ENCODE results near the gene SSC5D.

Gene SSC5D

GRCh38 chr19:55489711-55490477 lies 1.7 kb downstream of the SSC5D start:
- no peak for DNase-seq (ENCODE audit: low read depth)
- TF ChIP-seq CTCF (IDR thresholded peaks at IDR 0.05; ENCODE audit: low read length, missing control alignments) = no peak
- H3K4me3 ChIP-seq (replicated peaks; ENCODE audit: low read depth, low read length) = no peak overlapping the region

- H3K4me3 ChIP-seq (replicated peaks; ENCODE audit: low read depth, low read length) = no peak overlapping the region
- TF ChIP-seq CTCF (IDR thresholded peaks at IDR 0.05; ENCODE audit: low read length, missing control alignments) = no peak
- DNase-seq (ENCODE audit: low read depth) = no peak
Observed at GRCh38 chr19:55490478-55491432, 2.5 kb downstream of the SSC5D start.

- H3K4me3 ChIP-seq (replicated peaks; ENCODE audit: low read depth, low read length) = no peak overlapping the region
- no peak for DNase-seq (ENCODE audit: low read depth)
- no peak for TF ChIP-seq CTCF (IDR thresholded peaks at IDR 0.05; ENCODE audit: low read length, missing control alignments)
Observed at GRCh38 chr19:55491546-55492360, 3.5 kb downstream of the SSC5D start.

- no peak for TF ChIP-seq CTCF (IDR thresholded peaks at IDR 0.05; ENCODE audit: low read length, missing control alignments)
- no peak overlapping the region for H3K4me3 ChIP-seq (replicated peaks; ENCODE audit: low read depth, low read length)
- DNase-seq (ENCODE audit: low read depth) = no peak
Observed at GRCh38 chr19:55492362-55492944, 4.2 kb downstream of the SSC5D start.

- H3K4me3 ChIP-seq (replicated peaks; ENCODE audit: low read depth, low read length) = peak overlapping the region; percentile 65
- peak; percentile 45 for DNase-seq (ENCODE audit: low read depth)
- no peak for TF ChIP-seq CTCF (IDR thresholded peaks at IDR 0.05; ENCODE audit: low read length, missing control alignments)
Observed at GRCh38 chr19:55493052-55493644, 4.9 kb downstream of the SSC5D start.

GRCh38 chr19:55493645-55494171 lies 5.5 kb downstream of the SSC5D start:
- TF ChIP-seq CTCF (IDR thresholded peaks at IDR 0.05; ENCODE audit: low read length, missing control alignments) = no peak
- peak; percentile 48 for DNase-seq (ENCODE audit: low read depth)
- H3K4me3 ChIP-seq (replicated peaks; ENCODE audit: low read depth, low read length) = peak overlapping the region; percentile 65
